Progenitor cell of endocrine pancreas (in vitro differentiated cells): ENCODE results near the gene CRHR2. TPM values are rescaled to one million over a fixed set of nuclear protein-coding genes. Genes with fewer than 3 reads are reported as not detected.

Experiments used
- DNase-seq: peaks from one replicate; pipeline ENCODE4 v3.0.0; 2021; ENCODE audit warnings: low spot score; ENCODE audit not compliant: unreplicated experiment
- H3K27ac Mint-ChIP-seq: 2 replicates; pipeline ENCODE4 v1.8.0; 2021; ENCODE audit warnings: mild to moderate bottlenecking, moderate library complexity, mixed read lengths
- H3K27me3 Mint-ChIP-seq: 2 replicates; pipeline ENCODE4 v1.8.0; 2021; ENCODE audit warnings: mixed read lengths
- H3K36me3 Mint-ChIP-seq: 2 replicates; pipeline ENCODE4 v1.8.0; 2022; ENCODE audit warnings: mixed read lengths; ENCODE audit not compliant: insufficient read depth
- H3K4me1 Mint-ChIP-seq: 2 replicates; pipeline ENCODE4 v1.8.0; 2021; ENCODE audit warnings: low read depth, mixed read lengths
- H3K4me3 Mint-ChIP-seq: 2 replicates; pipeline ENCODE4 v1.8.0; 2021; ENCODE audit warnings: low read depth, mild to moderate bottlenecking, moderate library complexity, mixed read lengths
- H3K9me3 Mint-ChIP-seq: 2 replicates; pipeline ENCODE4 v1.8.0; 2021; ENCODE audit warnings: low read depth, mixed read lengths
- total RNA-seq: library from RNA; stranded (reverse); gene quantifications from 2 replicates; pipeline ENCODE4 v1.2.1, GENCODE V29; 2021
- TF ChIP-seq, protein P1 (sequence below): fragments of 200-600 bp; sonication (generic); IDR thresholded peaks from one replicate; pipeline ENCODE4 v1.5.0; 2021; ENCODE audit warnings: antibody characterized with exemption, mild to moderate bottlenecking; ENCODE audit not compliant: unreplicated experiment

Gene CRHR2
- total RNA-seq, 1 donor from 2014 or later: not detected

DNA sequence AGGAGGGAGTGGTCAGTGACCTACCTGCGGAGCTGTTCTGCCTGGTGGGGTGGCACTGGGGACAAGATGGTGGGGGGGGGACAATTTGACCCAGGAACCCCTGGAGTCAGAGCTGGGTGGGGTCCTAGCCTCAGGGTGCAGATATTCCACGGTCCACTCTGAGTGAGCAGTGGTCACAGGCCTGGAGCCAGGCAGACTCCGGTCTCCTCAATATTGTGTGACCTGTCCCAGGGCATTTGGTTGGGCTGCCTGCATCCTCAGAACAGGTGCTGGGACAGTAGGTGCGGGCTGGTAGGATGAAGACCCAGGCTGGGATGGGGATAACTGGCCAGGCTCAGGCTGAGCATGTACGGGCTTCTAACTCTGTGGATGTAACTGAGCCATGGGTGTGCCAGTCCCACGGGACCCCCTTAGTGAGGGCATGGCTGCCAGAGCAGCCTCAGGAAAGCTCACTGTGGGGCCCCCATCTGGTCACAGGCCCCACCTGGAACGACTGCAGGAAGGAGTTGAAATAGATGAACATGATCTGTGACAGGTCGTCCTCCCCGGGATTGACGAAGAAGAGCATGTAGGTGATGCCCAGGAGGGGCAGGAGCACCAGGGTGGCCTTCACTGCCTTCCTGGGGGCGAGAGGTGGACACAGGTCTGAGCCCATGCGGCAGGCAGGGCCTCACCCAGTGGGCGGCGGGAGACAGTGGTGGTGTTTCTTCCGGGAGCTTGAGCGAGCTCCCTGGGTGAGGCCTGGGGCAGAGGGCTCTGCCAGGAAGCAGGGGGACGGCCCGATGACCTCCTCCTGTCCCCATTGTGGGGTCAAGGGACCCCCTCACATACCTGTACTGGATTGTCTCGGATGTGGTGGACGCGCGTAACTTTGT lies 26.9 kb downstream of the CRHR2 start:
- Mint-ChIP-seq H3K4me3 (no peak overlapping the region), H3K27me3 (no peaks in the 10 kb centered on the region), H3K36me3 (peaks cover 8% of the 10 kb centered on the region), H3K9me3 (no peaks in the 10 kb centered on the region), H3K4me1 (peaks cover 5% of the 10 kb centered on the region), H3K27ac (no peak overlapping the region)
- DNase-seq: no peak
- TF ChIP-seq, protein P1, sequence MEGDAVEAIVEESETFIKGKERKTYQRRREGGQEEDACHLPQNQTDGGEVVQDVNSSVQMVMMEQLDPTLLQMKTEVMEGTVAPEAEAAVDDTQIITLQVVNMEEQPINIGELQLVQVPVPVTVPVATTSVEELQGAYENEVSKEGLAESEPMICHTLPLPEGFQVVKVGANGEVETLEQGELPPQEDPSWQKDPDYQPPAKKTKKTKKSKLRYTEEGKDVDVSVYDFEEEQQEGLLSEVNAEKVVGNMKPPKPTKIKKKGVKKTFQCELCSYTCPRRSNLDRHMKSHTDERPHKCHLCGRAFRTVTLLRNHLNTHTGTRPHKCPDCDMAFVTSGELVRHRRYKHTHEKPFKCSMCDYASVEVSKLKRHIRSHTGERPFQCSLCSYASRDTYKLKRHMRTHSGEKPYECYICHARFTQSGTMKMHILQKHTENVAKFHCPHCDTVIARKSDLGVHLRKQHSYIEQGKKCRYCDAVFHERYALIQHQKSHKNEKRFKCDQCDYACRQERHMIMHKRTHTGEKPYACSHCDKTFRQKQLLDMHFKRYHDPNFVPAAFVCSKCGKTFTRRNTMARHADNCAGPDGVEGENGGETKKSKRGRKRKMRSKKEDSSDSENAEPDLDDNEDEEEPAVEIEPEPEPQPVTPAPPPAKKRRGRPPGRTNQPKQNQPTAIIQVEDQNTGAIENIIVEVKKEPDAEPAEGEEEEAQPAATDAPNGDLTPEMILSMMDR: no peak

DNA sequence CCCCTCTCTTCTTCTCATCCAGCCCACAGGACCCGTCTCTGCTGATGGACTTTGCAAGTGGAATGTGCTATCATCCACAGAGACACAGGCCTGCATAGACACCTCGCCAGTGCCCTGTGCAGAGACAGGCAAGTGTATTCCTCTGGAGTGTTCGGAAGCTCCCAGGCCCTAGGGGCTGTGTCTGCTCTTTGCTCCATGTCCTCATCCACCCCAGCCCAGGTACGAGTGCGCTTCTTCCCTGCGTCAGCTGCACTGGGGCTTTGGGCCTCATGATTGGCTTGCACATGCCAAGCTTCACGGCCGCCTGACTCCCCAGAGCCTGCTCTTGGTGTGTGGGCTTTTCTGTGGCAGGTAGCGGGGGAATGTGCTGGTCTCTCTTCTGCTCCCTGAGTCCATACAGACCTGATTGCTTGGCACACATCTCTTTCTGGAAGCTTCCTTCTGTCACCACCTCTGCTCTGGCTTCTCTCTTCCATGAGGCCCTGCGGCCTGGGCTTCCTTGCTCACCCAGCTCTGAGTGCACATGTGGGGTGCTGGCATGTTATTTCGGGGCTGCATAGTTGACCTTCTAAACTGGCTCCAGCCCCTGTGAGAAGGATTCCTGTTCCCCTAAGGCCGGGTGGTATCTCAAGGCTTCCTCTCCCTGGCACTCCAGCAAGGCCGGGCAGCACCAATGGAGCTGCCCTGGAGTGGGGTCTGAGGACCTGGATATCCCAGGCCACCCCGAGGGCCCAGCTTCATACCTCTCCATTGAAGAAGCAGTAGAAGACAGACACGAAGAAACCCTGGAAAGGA lies 27.8 kb downstream of the CRHR2 start:
- DNase-seq: no peak
- H3K36me3 Mint-ChIP-seq: peaks cover 8% of the 10 kb centered on the region
- TF ChIP-seq, protein P1: no peak
- no peaks in the 10 kb centered on the region for H3K27me3 Mint-ChIP-seq
- H3K4me3 Mint-ChIP-seq: no peak overlapping the region
- peak overlapping the region; percentile 71 for H3K27ac Mint-ChIP-seq
- H3K4me1 Mint-ChIP-seq: peaks cover 5% of the 10 kb centered on the region
- no peaks in the 10 kb centered on the region for H3K9me3 Mint-ChIP-seq

DNA sequence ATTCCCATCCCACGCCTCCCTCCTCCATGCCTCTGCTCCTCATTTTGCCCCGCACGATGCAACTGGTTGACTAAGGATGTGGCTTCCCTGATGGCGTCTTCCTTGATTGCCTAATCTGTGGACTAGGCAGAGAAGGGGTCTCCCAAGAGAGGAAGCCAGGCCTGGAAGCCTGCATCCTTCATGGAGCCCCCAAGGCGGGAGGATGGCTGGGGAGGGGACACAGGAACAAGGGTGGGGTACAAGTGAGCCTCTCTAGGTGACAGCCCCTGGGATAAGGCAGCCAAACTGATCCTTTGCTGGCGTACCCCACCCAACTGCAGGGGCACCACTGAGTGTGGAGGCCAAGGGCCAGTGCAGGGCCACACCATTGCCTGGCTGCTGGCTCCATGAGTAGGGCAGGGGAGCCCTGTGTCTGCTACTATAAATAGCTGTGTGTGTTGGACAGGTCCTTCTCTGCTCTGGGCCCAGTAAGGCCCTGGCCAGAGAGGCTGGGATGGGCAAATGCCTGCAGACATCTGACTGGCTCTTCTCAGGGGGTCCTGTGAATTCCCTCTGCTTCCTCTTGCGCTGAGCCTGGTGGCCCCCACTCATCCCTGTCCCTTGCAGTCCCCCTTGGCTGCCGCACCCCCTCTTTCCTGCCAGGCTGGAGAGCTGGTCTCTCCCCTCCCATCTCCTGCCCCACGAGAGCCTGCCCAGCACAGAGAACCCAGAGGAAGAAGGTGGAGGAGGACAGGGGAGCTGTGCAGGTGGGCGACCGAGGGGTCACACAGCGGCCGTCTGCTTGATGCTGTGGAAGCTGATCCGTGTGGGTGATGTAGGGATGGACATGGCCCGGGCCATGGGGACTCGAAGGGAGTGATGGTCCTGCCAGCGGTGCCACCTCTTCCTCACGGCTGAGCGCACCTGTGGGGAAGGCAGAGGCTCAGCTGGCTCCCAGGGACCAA lies 29.3 kb downstream of the CRHR2 start:
- TF ChIP-seq, protein P1: no peak
- H3K4me3 Mint-ChIP-seq: no peak overlapping the region
- peaks cover 5% of the 10 kb centered on the region for H3K4me1 Mint-ChIP-seq
- H3K9me3 Mint-ChIP-seq: no peaks in the 10 kb centered on the region
- no peaks in the 10 kb centered on the region for H3K27me3 Mint-ChIP-seq
- DNase-seq: no peak
- H3K27ac Mint-ChIP-seq: no peak overlapping the region
- peaks cover 7% of the 10 kb centered on the region for H3K36me3 Mint-ChIP-seq

DNA sequence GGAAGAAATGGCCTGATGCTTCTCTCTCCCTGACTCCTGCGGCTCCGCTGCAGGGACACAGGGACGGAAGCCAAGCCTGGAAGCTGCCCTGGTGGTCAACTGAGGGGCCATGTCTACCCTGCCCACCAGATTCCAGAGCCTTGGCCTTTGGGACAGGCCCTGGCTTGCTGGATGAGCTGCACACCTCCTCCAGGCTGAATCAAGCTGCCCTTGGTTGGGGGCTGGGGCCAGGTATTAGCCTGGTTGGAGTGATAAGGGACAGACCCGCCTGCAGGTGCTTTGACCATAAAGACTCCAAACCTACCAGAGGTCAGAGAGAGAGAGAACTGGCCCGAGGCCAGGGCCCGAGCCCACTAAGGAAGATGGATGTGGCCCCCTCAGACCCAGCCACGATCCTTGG lies 30.1 kb downstream of the CRHR2 start:
- H3K4me1 Mint-ChIP-seq: peaks cover 5% of the 10 kb centered on the region
- H3K9me3 Mint-ChIP-seq: no peaks in the 10 kb centered on the region
- TF ChIP-seq, protein P1: no peak
- no peak overlapping the region for H3K27ac Mint-ChIP-seq
- peaks cover 7% of the 10 kb centered on the region for H3K36me3 Mint-ChIP-seq
- no peak for DNase-seq
- no peaks in the 10 kb centered on the region for H3K27me3 Mint-ChIP-seq
- H3K4me3 Mint-ChIP-seq: no peak overlapping the region
